GM12874 (cell line): ENCODE data around the gene VPS51.

ENCODE experiments used
- TF ChIP-seq, protein P1 (sequence below): IDR thresholded peaks from 2 replicates; pipeline ENCODE4 v1.5.1; 2011; ENCODE audit warnings: low read depth, mild to moderate bottlenecking, control low read depth, low read length, moderate library complexity; ENCODE audit not compliant: insufficient read depth

The VPS51 gene

DNA sequence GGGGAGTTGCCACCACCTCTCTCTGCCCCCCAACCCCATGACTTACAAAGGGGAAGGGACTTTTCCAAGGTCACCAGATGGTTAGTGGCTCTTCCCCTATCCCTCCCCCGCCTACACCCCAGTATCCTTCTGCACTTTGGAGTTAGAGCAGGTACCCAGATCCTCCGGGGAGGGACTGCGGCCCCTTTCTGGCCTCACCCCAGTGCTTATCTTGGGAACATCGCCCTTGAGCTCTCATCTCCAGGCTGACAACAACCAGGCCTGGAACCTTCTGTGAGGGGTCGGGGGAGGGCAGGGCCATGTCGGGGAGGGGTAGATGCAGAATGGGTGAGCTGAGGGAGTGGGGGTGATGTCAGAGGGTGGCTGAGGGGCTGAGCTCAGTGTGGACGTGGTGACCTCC, 30.2 kb upstream of the VPS51 start:
- TF ChIP-seq, protein P1, sequence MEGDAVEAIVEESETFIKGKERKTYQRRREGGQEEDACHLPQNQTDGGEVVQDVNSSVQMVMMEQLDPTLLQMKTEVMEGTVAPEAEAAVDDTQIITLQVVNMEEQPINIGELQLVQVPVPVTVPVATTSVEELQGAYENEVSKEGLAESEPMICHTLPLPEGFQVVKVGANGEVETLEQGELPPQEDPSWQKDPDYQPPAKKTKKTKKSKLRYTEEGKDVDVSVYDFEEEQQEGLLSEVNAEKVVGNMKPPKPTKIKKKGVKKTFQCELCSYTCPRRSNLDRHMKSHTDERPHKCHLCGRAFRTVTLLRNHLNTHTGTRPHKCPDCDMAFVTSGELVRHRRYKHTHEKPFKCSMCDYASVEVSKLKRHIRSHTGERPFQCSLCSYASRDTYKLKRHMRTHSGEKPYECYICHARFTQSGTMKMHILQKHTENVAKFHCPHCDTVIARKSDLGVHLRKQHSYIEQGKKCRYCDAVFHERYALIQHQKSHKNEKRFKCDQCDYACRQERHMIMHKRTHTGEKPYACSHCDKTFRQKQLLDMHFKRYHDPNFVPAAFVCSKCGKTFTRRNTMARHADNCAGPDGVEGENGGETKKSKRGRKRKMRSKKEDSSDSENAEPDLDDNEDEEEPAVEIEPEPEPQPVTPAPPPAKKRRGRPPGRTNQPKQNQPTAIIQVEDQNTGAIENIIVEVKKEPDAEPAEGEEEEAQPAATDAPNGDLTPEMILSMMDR = no peak

DNA sequence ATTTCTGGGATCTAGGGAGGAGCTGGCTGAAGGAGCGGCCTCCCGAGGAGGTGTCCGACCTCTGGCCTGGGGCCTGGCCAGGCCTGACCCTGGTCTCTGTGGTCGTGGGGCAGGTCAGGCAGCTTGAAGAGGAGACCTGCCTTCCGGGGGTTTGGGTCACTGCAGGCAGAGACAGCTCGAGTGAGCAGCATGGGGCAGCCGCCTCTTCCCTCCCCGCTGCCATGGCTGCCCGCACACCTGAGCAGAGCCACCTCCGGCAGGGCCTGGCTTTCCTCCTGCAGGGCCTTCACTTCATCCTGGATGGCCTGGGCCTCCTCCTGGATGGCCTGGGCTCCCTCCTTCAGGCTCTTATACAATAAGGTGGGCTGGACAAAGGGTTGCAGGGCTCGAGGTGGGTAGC, 29.7 kb upstream of the VPS51 start:
- TF ChIP-seq, protein P1 = no peak

DNA sequence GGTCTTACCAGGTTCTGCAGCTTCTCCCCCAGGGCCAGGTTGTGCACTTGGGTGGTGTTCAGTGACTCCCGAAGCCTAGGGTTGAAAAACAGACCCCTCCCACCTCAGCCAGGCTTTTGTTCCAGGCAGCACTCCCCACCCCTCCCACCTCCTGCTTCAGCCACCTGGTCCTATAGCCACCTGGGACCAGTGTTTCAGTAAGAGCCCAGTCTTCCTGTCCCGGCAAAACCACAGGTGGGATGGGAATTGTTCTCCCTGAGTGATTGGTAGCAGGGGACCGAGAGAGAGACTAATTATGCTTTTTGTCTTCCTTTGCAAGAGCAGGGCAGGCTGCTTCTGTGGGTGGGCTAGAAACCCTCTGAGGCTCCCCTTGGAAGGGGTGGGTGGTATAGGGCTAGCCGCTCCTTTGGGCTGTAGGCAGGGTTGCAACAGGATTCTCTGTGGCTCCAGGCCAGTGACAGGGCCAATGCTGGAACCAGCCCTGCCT, 29.2 kb upstream of the VPS51 start:
- TF ChIP-seq, protein P1 = no peak

DNA sequence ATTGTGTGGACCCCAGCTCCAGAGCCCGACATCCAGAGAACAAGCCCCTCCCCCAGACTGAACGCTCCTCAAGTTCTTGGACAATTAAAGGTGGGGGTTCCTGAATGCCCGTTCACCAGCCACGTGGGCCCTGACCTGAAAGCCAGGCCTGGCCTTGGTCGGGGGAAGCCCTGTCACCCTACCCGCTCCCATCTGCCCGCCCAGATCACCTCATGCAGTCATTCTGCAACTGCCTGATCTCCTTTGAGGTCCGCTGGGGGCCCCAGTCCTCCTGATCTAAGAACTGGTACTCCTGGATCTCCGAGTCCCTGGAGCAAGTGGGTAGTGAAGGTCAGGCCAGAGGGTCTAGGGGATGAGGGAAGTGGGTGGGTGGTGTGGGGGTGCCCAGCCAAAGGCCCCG, 28.6 kb upstream of the VPS51 start:
- TF ChIP-seq, protein P1 = no peak

DNA sequence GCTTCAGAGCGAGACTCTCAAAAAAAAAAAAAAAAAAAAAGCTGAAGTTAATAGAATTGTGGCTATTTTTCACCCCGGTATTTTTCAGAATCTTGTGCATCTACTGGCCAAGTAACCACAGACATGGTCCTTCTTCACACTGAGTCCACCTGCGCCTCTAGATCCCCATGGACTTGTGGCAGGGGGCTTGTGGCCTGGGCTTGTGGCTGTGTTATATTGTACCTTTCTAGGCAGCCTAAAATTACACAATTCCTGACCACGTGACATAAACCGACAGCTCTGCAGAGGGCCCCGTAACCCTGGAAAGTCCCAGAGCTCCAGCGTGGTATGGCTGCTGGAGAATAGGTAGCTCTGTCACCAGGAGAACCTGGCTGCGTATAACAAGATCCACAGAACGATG, 26.8 kb upstream of the VPS51 start:
- TF ChIP-seq, protein P1 = no peak

DNA sequence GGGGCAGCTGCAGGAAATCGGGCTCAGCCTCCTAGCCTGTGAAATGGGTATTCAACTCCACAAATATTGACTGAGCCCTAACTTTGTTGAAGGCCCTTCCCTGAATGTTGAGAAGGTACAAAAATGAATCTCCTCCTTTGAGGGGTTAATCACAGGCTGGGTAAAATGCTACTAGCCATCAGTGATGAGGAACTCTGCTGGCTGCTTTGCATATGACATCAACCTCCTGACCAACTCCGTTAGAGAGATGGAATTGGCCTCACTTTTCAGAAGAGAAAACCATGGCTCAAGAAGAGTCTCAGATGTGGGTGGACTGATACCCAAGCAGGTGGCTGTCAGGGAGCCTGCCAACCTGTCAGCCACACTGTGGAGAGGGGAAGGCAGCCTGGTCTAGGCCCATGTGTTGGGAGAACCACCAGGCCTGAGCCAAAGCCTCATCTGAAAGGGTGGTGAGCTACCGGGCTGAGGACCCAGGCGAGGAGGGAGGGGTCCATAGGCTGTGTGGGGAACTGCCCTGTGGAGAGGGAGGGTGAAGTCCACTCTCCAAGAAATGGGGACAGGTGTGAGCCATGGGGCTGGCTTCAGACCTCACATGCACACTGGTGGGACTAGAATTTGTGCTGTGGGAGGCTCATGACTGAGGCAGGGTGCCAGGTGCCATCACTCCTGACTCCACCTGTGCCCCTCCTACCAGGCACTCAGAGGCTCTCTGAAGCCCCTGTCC, 23.9 kb upstream of the VPS51 start:
- TF ChIP-seq, protein P1 = no peak

DNA sequence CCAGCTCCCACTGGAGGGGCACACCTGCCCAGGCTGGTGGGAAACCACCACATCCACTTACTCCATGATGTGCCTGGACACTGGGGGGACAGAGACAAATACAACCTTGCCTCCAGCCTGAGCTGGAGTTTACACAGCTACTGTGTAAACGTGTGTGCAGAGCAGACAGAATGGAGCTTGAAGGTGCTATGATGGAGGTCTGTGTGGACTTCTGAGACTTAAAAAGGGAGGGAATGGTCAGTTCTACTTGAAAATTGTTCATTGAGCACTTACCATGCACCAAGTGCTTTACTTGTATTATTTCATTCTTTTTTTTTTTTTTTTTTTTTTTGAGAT, 23.4 kb upstream of the VPS51 start:
- TF ChIP-seq, protein P1 = no peak
